ENCODE measurements around the gene MBNL1. TPM values are rescaled to one million over a fixed set of nuclear protein-coding genes. Genes with fewer than 3 reads are reported as not detected.
A peak's percentile ranks its signal among the peaks of the same experiment; 100 is the strongest.

MBNL1 gene
- total and polyA plus RNA-seq, 2 of the 13 experiments (the other 11 are each of a cell fraction or from before 2014, with no cell fraction given), result 27.1 to 55.4 TPM

GRCh38 chr3:152461460-152461859, 192.7 kb downstream of the MBNL1 start:
- no peak overlapping the region for H2AFZ ChIP-seq (ENCODE audit: low read length)
- no TSS peak for BruUV-seq (replicated peaks)
- H3K9ac ChIP-seq (ENCODE audit: insufficient read depth, low read depth, low read length), result no peak overlapping the region
- 94% methylated on average over 1 of the region's 1 CpG for WGBS (ENCODE audit: low lambda C conversion rate)
- H3K4me2 ChIP-seq (ENCODE audit: low read depth, low read length), result no peak overlapping the region
- no peak for ATAC-seq
- no peaks in the 10 kb centered on the region for H3K4me1 ChIP-seq (ENCODE audit: insufficient read depth, low read length)
- ChIA-PET POLR2A (no interaction called here), CTCF (ENCODE audit: low intra/inter-chr PET ratio, low total read pairs) (no interaction called here)
- no peak for FAIRE-seq
- DNase-seq (ENCODE audit: low spot score), result no peak
- no peak overlapping the region for H3K4me3 ChIP-seq (replicated peaks in 1 of 3; ENCODE audit: insufficient read depth in 1 of 3, low read depth in 2 of 3, low read length in 3 of 3)
- no peaks in the 10 kb centered on the region for H3K27me3 ChIP-seq (ENCODE audit: control insufficient read depth in 1 of 2, insufficient read depth in 2 of 2, low read length in 2 of 2)
- H3K27ac ChIP-seq (ENCODE audit: extremely low read length, insufficient read depth, low read length), result no peak overlapping the region
- H3K36me3 ChIP-seq (replicated peaks in 1 of 2; ENCODE audit: control insufficient read depth in 1 of 2, insufficient read depth in 2 of 2, low read length in 2 of 2), result peaks cover 0 to 31% of the 10 kb centered on the region in 2 experiments; a peak in 3 of 5 replicates
- H3K79me2 ChIP-seq (ENCODE audit: insufficient read depth, low read length), result no peaks in the 10 kb centered on the region
- intact Hi-C loops (cut with micrococcal nuclease; ENCODE audit: unreplicated experiment), result no loop called here
- no peaks in the 10 kb centered on the region for H3K9me3 ChIP-seq (ENCODE audit: low read length)
- no peaks in the 10 kb centered on the region for H4K20me1 ChIP-seq (ENCODE audit: insufficient read depth, low read length)
- in situ Hi-C loops (cut with HindIII; ENCODE audit: extremely low pct_ligation_motif_present, low pct_unique_long_range_greater_than_20kb), result no loop called here
- no peak for TF ChIP-seq MED1 (CRISPR knock-in tag; IDR thresholded peaks at IDR 0.05)
- TF ChIP-seq ZNF557 (CRISPR knock-in tag; IDR thresholded peaks at IDR 0.05), result no peak
- no peak for TF ChIP-seq MIER2 (CRISPR knock-in tag; IDR thresholded peaks at IDR 0.05)
- no peak for TF ChIP-seq DDIT3 (CRISPR knock-in tag; IDR thresholded peaks at IDR 0.05)

GRCh38 chr3:152466784-152467183, 198.1 kb downstream of the MBNL1 start:
- FAIRE-seq, result no peak
- no peak overlapping the region for H2AFZ ChIP-seq (ENCODE audit: low read length)
- TF ChIP-seq REXO4 (CRISPR knock-in tag; IDR thresholded peaks at IDR 0.05; ENCODE audit: borderline replicate concordance), result no peak
- no peak for TF ChIP-seq ARNT (IDR thresholded peaks at IDR 0.05)
- TF ChIP-seq CEBPB (IDR thresholded peaks at IDR 0.05; ENCODE audit: borderline replicate concordance, low read depth, low read length), result peak; percentile 78
- no peak for TF ChIP-seq KAT8 (CRISPR knock-in tag; IDR thresholded peaks at IDR 0.05)
- no peak for TF ChIP-seq SP140L (CRISPR knock-in tag; IDR thresholded peaks at IDR 0.05; ENCODE audit: borderline replicate concordance)
- peak; percentile 84; the same call in 1 of the 2 replicates for TF ChIP-seq HOMEZ (CRISPR knock-in tag; IDR thresholded peaks at IDR 0.05; ENCODE audit: low read depth)
- TF ChIP-seq TRIM24 (CRISPR knock-in tag; IDR thresholded peaks at IDR 0.05), result no peak
- TF ChIP-seq ZNF280B (CRISPR knock-in tag; IDR thresholded peaks at IDR 0.05; ENCODE audit: borderline replicate concordance), result no peak
- TF ChIP-seq FOXP4 (CRISPR knock-in tag; IDR thresholded peaks at IDR 0.05), result no peak
- TF ChIP-seq KDM5B (CRISPR knock-in tag; IDR thresholded peaks at IDR 0.05; ENCODE audit: borderline replicate concordance), result no peak
- no peak for TF ChIP-seq FOXC1 (CRISPR knock-in tag; IDR thresholded peaks at IDR 0.05; ENCODE audit: borderline replicate concordance)
- no peak for TF ChIP-seq MED1 (CRISPR knock-in tag; IDR thresholded peaks at IDR 0.05)

More at GRCh38 chr3:152466784-152467183, 198.1 kb downstream of the MBNL1 start:
- POLR2A ChIA-PET, result no interaction called here
- Histone ChIP-seq H3K27ac (ENCODE audit: extremely low read length, insufficient read depth, low read length) (no peak overlapping the region), H3K27me3 (ENCODE audit: control insufficient read depth in 1 of 2, insufficient read depth in 2 of 2, low read length in 2 of 2) (no peaks in the 10 kb centered on the region), H3K9ac (ENCODE audit: insufficient read depth, low read depth, low read length) (no peak overlapping the region), H4K20me1 (ENCODE audit: insufficient read depth, low read length) (no peaks in the 10 kb centered on the region), H3K9me3 (ENCODE audit: low read length) (no peaks in the 10 kb centered on the region), H3K4me2 (ENCODE audit: low read depth, low read length) (no peak overlapping the region), H3K36me3 (replicated peaks in 1 of 2; ENCODE audit: control insufficient read depth in 1 of 2, insufficient read depth in 2 of 2, low read length in 2 of 2) (peaks cover 0 to 14% of the 10 kb centered on the region in 2 experiments; a peak in 3 of 5 replicates), H3K4me1 (ENCODE audit: insufficient read depth, low read length) (no peaks in the 10 kb centered on the region), H3K4me3 (replicated peaks in 1 of 3; ENCODE audit: insufficient read depth in 1 of 3, low read depth in 2 of 3, low read length in 3 of 3) (no peak overlapping the region), H3K79me2 (ENCODE audit: insufficient read depth, low read length) (no peaks in the 10 kb centered on the region)
- in situ Hi-C loops (cut with HindIII; ENCODE audit: extremely low pct_ligation_motif_present, low pct_unique_long_range_greater_than_20kb) (no loop called here), intact Hi-C loops (cut with micrococcal nuclease; ENCODE audit: unreplicated experiment) (no loop called here)
- CTCF ChIA-PET (ENCODE audit: low intra/inter-chr PET ratio, low total read pairs), result no interaction called here
- BruUV-seq (replicated peaks), result no TSS peak
- ATAC-seq, result peak; percentile 86
- 61% methylated on average over 7 of the region's 7 CpGs for WGBS (ENCODE audit: low lambda C conversion rate)
- DNase-seq (ENCODE audit: low spot score), result peak; percentile 51
